ENCODE results near the gene SPATA1.
"Not testable (repeated sequence)": the region's sequence is repeated elsewhere in the genome, so short reads cannot be mapped to it uniquely, and the experiment has no call there.

Gene SPATA1

GRCh38 chr1:84509029-84509428 is 2.8 kb downstream of the SPATA1 start:
- no peak for DNase-seq

GRCh38 chr1:84510165-84510564 is 4.0 kb downstream of the SPATA1 start:
- no peak for DNase-seq

GRCh38 chr1:84510668-84511067 is 4.5 kb downstream of the SPATA1 start:
- DNase-seq, result no peak

GRCh38 chr1:84524590-84524989 is 18.4 kb downstream of the SPATA1 start:
- peak; percentile 7 for DNase-seq

- no peak for DNase-seq
Observed at GRCh38 chr1:84525779-84526178, 19.6 kb downstream of the SPATA1 start.

GRCh38 chr1:84538599-84538998 is 32.4 kb downstream of the SPATA1 start:
- no peak for DNase-seq

- peak; percentile 49 for DNase-seq
Observed at GRCh38 chr1:84539972-84540371, 33.8 kb downstream of the SPATA1 start.

GRCh38 chr1:84540759-84541158 is 34.6 kb downstream of the SPATA1 start:
- DNase-seq, result no peak

- DNase-seq, result no peak
Observed at GRCh38 chr1:84541679-84542078, 35.5 kb downstream of the SPATA1 start.

GRCh38 chr1:84550826-84551225 is 44.6 kb downstream of the SPATA1 start:
- no peak for DNase-seq

- no peak for DNase-seq
Observed at GRCh38 chr1:84569216-84569615, 63.0 kb downstream of the SPATA1 start.

GRCh38 chr1:84570436-84571149 is 64.4 kb downstream of the SPATA1 start:
- no peak for DNase-seq

- DNase-seq, result peak; percentile 16
Observed at GRCh38 chr1:84571150-84571535, 65.0 kb downstream of the SPATA1 start.

GRCh38 chr1:84573481-84573966 is 67.3 kb downstream of the SPATA1 start:
- no peak for DNase-seq

- DNase-seq, result peak; percentile 85
Observed at GRCh38 chr1:84573967-84574842, 68.0 kb downstream of the SPATA1 start, which contains the start of gene CTBS. CTBS (minus strand) TSS chr1:84574440; CDS start chr1:84574415, 25 bp downstream.

GRCh38 chr1:84574936-84575335 is 68.8 kb downstream of the SPATA1 start:
- no peak for DNase-seq

- DNase-seq, result no peak
Observed at GRCh38 chr1:84581648-84582047, 75.5 kb downstream of the SPATA1 start.

GRCh38 chr1:84582802-84583587 is 76.8 kb downstream of the SPATA1 start:
- DNase-seq, result peak; percentile 54

- DNase-seq, result no peak
Observed at GRCh38 chr1:84583648-84584047, 77.5 kb downstream of the SPATA1 start.

GRCh38 chr1:84584126-84584525 is 77.9 kb downstream of the SPATA1 start:
- DNase-seq, result no peak

- no peak for DNase-seq
Observed at GRCh38 chr1:84585803-84586202, 79.6 kb downstream of the SPATA1 start.

GRCh38 chr1:84587099-84587498 is 80.9 kb downstream of the SPATA1 start:
- no peak for DNase-seq

- not testable (repeated sequence) for DNase-seq
Observed at GRCh38 chr1:84594959-84595358, 88.8 kb downstream of the SPATA1 start.

Data from fibroblast of skin of back (primary cell).